HG03460 (cell line): ENCODE results near the gene ARFGAP2.

Experiments
- ATAC-seq: cut with Tn5 transposase; IDR thresholded peaks from one replicate; pipeline ENCODE4 v1.9.1; 2021; ENCODE audit not compliant: unreplicated experiment

ARFGAP2 gene

DNA sequence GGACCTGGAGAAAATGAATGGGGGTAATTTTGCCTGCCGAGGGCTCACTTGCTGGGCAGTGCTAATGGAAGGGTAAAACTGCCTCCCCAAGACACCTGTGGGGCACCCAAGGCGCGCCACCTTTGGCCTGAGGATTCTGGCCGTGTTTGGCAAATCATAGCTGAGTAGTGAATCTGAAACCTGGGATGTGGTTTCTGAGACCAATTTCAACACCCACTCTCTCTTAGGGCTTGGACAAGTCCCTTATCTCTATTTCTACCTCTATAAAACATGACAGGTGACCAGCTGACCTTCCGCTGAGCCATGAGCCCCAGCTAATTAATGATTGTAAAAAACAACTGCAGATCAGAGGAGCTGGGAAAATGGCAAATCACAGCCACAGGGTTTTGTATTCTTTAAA lies 11.0 kb upstream of the ARFGAP2 start:
- ATAC-seq = no peak

DNA sequence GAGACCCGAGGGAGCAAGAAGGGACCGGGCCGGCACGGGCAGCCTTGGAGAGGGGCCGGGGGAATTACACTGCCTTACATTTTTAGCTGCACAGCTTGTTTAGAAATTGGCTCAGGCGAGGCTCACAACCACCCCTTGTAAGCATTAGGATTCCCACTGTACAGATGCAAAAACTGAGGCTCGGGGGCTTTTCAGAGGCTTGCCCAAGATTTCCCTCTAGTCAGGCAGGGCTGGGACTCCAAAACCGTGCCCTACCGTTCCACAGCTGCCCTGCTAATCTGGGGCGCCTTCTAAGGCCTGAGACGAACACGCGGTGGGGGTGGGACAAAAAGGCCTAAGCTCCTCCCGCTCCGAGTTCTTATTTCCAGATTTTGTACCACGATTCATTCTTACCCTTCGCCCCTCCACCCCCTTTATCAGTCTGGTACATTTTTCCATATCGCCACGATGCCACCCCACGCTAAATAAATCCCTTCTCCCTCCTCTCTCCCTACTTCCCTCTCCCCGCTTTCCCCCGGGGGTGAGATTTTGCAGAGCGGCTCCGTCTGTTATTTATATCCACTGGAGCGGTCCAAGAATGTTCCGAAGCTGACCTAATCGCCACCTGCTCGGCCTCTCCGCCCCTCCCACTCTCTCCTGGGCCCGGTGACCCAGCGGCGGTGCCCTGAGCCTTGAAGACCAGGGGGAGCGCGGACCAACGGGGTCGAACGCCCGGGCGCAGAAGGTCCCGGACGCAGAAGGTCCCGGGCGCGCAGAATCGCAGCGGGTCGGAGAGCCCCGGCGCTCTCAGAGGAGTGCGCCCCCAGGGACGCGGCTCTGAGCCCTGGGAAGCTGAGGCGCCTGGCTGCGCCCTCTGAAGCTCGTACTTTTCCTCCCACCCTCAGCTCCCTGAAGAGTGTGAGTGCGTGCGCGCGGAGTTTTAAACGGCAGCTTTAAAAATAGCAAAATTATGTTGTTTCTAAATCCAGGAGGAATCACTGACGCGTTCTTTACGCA lies 10.3 kb upstream of the ARFGAP2 start:
- no peak for ATAC-seq

DNA sequence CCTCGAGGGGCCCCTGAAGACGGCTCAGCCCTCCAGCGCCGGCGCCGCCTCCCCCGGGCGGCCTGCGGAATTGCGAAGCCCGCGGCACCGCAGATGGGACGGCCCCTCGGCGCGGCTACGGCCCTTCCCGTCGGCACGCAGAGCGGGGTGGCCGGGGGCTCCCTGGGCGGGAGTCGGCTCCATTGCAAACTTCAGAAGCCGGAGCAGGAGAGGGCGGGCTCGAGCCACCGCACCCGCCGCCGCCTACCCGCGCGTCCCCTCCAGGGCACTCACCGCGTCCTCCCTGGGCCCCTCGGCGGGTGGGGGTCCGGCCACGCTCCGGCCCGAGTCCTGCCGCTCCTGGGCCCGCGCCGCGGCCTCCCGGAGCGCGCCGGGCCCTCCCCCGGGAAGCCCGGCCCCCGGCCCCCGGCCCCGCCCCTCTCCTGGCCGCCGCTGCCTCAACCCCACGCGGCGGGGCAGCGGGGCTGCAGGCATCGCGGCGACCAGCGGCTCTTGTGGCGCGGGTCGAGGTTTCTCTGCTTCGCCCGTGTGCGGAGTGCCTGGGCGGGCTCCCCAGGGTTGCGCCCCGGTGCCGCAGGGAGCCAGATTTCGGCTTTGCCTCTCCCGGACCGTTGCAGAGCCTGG lies 9.5 kb upstream of the ARFGAP2 start, which contains the start of gene PACSIN3:
PACSIN3 (minus strand) TSS at position 359 of the 624 bp plus-strand sequence. CDS start 3,707 bp downstream, outside the sequence.
- ATAC-seq = peak; percentile 57

DNA sequence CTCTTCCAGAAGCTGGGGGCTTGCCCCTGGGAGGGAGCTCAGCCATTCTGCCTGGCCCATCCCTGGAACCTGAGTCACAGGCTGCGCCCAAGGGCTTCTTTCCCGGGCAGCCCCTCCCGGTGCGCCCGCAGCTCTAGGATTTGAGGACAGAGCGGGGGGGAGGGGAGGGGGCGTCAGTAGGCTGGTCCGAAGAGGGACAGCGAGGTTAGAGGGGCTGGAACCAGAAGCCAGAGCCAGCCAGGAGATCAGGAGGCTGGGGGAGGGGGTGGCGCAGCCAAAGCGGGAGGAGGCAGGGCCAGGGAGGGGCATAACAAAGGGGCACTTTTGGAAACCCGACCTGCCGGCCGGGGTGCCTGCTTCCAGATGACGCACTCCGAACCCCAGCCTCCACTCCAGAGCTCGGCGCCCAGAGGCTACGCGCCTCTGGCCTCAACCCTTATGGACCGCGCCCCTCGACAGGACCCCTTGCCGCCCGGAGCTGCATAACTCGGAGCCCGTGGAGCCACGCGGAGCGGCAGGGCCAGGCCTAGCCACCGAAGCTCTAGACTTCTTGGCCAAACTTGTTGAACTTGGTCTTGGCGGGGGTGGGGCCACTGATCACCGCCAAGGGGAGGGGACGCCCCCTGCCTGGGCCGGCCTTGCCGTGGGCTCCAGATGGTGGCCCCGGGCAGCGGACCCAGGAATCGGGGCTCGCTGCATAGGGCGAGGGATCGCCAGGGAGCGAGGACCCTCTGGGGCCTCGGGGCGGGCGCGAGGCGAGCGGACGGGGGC lies 8.8 kb upstream of the ARFGAP2 start:
- ATAC-seq = no peak

DNA sequence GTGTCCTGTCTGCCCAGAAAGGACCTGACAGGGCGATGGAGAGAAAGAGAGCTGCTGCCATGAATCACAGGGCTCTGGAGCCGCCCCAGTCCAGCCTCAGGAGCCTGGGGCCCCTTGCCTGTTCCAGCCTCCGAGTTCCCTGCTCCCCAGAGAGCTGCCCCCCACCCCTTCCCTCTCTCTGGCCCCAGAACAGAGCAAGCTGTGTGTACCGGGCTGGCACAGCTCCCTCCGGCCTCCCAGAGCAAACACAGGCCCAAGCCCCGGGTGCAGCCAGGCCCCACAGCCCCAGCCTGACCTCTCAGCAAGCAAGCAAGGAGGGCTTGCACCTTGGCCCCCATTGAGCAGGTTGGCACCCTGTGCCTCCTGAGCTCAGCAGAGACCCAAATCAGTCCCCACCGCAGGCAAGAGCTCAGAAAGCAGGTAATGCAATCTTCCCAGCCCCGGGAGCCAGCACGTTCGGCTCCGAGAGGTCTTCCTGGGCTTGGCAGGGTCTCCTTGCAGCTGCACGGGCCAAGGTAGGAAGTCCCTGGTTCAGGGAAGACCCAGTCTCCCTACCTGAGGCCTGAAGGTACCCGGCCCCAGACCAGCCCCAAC lies 8.1 kb upstream of the ARFGAP2 start:
- no peak for ATAC-seq

DNA sequence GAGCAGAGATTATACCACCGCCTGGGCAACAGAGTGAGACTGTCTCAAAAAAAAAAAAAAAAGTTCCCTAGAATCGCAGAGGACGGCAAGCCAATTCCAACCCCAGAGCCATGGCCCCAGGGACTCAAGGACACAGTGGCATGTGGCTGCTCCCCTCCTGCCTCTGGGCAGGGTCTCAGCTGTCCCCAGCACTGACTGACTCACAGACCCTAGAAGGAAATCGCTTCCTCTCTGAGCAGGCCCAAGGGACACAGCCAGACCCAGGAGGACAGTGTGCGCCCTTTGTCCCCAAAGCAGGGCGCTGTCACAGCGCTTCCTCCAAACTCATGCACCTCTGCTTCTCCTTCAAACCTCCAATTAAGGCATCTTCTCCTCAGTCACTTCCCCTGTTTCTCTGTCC lies 7.3 kb upstream of the ARFGAP2 start:
- no peak for ATAC-seq

DNA sequence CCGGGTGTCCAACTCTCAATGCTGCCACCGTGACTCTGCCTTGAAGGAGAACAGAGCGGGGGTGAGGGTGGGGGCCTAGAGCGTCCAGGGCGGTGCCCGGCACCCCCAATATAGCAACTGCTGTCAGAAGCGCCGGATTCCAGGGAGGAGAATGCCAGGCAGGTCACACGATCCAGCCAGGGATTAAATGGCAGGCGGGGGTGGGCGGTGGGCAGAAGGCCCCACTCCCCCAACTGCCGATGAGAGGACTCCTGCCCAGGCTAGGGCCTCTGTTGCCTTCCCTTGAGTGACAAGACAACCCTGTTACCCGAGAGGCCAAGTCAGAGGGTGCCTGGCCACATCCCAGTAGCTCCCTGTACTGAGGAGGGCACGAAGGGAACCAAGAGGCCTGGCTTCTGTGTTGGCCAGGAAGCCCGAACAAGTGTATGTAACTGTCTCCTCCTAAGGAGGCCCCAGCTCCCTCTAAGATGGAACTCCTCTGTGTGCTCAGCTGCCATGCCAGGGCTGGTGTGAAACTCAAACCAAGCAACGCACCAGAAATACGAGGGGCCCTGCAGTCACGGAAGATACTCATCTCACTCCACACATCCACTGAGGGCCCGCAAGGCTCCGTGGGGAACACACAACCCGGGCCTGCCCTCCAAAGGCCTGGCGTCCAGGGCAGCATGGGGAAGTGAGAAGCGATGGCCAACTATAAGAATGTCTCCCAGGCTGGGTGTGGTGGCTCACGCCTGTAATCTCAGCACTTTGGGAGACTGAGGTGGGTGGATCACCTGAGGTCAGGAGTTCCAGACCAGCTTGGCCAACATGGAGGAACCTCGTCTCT lies 6.6 kb upstream of the ARFGAP2 start:
- ATAC-seq = no peak

DNA sequence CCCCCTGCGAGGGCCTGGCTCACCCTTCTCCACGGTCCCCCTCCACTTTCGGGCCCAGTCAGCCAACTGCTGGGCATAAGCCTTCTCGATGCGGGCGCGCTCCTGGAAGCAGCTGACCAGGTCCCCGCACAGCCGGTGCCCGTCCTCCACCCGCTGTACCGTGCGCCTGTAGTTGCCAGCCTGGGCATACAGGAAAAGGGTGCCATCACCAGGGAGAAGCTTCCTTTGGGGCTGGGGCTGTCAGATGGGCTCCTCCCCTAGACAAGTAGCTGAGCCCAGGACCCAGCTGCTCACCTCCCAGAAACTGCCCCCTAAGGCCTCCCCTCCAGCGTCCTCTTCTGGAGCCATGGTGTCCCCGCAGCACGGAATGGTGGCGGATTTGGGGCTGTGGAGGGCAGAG lies 5.7 kb upstream of the ARFGAP2 start:
- ATAC-seq = no peak

DNA sequence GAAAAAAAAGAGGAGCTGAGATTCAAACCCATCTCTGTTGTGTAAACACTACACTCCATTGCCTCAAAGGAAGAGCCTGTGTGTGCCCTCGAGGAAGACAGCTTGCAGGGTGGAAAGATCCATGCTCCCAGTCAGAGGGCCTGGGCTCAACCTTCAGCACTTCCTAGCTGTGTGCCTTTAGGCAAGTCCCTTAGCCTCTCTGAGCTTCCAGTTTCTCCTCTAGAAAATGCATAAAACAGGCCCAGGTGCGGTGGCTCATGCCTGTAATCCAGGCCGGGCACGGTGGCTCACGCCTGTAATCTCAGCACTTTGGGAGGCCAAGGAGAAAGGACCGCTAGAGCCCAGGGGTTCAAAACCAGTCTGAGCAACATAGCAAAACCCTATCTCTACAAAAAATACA lies 4.6 kb upstream of the ARFGAP2 start:
- no peak for ATAC-seq

DNA sequence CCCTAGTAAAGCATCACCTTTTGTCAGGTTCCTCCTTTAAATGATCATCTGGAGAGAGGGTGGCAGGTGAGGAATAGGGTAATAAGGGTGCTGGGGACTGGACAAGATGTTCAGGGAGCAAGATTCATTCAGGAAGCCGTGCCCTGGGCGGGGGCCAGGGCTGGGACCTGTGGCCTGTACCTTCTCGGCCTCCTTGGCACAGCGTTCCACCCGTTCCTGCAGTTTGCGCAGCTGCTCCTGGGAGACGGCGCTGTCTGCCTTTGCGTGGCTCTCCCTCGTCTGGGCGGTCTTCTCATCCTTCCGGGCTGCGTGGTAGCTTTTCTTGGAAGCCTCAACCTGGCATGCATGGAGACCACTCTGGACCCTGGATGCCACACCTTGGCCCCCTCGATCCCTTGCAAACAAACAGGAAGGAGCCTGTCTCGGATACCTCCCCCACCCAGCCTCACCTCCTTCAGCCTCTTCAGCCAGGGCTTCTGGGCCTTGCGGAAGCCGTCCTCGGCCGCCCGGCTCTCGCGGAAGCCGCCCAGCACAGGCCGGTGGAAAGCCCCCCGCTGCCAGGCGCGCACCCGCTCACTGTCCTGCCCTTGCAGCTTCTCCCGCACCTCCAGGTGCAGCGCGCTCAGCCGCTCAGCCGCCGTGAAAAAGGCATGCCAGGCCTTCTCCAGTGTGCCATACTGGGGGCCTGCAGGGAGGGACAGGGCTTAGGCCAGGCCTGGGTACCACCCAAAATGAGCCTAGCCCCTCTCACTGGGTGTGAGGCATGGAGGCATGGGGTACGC lies 3.5 kb upstream of the ARFGAP2 start:
- no peak for ATAC-seq

DNA sequence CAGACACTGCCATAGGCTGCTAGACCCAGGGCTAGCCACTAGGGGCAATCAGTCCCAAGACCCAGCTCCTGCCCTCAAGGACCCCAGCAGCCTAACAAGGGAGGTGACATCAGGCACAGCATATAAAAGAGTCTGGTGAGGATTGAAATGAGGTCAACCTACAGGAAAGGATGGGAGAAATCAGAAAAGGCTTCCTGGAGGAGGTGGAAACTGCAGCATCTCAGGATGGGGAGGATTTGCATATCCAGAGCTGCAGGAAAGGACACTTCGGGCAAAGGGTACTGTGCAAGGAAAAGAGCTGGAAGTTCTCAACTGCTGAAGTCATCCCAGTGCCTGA lies 2.9 kb upstream of the ARFGAP2 start:
- no peak for ATAC-seq

DNA sequence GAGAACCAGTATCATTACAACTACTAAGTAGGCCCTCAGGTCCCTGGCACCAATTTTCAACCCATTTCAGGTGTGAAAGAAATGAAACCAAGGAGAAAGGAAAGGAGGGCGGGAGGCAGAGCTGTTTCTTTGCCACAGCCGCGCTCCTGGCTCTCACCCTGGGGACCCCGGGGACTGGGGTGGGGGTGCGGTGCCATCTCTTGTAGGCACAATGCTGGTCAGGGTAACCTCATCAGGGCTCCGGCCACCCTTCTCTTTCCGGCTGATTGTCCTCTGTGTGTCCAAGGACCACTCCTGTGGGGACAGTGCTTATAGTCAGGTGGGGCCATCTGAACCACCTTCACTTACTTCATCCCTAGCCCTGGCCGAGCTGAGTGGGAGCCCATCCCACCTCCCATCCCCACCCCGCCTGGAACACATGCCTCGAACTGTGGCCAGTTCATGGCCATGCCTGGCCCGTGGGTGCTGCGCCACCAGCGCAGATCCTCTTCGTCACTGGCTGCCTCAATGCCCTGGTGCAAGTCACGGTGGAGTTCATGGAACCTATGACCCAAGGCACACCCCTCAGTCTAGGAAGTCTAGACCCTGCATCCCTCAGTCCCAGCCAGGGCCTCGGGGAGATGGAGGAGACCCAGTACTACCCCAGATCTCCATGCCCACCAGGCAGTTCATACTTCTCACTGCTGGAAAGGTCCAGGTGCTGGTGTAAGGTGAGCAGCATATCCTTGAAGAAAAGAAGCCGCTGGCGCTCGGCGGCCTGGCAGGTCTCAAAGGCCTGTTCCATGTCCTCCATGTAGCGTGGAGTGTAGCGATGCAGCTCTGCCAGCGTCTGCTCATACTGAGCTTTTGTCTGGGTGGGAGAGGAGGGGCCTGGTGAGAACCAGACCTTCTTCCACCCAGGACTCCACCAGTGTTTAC lies 2.3 kb upstream of the ARFGAP2 start:
- no peak for ATAC-seq

DNA sequence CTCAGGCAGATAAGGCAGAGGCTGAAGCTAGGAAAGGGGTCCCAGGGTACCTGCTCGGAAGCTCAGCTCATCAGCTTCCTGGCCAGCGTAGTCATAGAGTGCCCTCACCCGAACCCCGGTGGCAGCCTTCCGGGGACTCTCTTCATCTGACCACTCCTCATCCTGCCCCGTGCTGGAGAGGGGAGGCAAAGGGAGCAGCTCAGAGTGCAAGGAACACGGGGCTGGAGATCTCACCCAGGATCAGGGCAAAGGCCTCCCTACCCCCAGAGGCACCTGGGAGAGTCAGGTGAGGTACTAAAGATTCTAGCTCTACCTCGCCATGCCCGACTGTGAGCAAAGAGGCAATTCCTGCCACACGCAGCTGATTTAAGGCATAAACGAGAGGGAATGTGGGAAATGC lies 1.6 kb upstream of the ARFGAP2 start:
- no peak for ATAC-seq

DNA sequence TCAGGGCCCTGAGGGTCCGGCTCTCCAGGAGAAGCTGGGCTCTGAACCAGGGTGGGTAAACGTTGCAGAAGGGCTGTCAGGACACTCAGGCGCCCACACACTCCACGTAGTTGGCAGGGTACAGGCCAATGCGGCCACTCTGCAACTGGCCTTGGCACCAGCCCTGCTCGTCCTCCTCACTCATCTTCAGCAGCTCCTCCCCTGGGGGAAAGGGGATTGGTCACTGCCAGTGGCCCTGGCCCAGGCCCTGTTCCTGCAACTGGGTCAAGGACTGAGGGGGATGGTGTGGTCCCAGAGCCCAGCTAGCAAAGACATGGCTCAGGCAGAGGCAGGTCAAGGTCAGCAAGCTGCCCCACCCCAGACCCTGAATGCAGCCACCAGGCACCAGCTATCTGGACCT lies 1.2 kb upstream of the ARFGAP2 start:
- no peak for ATAC-seq

DNA sequence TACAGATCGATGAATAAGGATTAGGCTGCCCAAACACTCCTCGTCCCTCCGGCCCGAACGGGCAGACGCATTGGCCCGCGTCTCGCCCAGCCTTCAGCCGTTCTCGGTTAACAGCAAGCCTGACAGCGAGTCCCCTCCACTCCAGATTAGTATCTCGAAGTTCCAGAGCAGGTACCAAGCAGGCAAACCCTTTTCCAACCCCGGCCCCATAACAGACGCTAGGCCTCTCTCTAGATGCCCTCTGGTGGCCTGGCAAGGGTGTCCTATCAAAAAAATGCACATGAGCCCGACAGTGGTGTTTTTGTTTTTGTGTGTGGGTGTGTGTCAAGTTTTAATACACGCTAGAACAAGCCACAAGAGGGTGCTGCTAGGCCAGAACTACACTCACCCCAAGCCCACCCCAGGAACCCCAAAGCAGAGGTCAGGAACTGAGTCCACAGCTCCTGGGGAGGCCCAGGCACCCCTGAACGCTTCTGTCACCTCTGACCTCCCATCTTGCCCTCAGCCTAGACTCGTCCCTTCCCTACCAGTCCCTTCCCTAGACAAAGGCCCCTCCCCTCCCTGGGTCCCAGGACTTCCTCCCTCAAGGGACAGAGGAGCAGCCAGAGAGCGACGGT lies 658 bp upstream of the ARFGAP2 start:
- ATAC-seq = peak; percentile 43

DNA sequence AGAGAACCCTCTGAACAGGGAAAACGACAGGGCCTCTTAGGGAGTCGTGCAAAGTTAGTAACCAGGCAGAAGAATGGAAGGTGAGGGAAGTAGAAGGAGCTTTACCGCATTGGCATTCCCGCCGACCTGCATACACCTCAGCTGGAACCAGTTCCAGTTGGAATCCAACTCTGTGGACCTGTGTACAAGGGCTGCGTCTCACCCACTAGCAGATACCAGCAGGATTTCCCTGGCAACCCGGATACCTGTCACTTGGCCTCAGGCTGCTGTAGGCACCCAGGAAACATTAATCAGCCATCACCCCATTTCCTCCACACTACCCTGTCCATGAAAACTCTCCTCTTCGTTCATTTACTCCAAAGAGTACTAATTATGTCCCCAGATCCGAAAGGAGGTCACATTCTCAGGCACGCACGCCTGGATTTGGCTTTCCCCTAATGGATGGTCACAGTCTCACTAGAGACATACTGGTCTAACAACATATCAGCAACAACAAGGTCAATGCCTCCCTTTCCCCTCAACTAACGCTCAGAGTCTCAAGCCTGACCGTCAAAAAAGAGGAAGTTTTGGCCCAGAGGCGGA lies 842 bp downstream of the ARFGAP2 start:
- no peak for ATAC-seq

DNA sequence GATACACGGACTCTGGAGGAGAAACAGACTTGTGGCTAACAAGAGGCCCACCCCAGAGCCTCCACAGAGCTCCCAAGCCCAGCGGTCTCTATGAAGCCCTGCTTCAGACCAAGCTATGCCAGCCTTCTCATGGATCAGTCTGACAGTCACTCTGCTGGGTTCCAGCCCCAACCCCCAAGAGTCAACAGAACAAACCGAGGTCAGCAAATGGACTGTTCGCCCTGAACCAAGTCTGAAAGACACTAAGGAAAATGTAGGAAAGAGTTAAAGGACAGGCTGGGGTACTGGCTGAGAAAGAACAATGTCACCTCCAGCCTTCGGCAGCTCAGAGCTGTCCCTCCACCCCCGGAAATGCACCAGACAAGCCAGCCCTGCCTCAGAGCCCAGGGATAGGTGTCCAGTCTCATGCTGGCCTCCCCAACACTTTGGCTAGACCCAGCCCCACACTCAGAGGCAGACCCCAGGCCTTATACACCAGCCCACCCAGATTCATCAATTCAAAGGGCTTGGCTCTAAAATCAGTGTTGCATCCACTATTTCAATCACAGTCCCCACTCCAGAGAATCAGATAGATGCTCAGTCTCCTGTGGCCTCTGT lies 3.8 kb downstream of the ARFGAP2 start:
- no peak for ATAC-seq
